ENCODE measurements around the gene VPS37C. TPM values are rescaled to one million over a fixed set of nuclear protein-coding genes. Genes with fewer than 3 reads are reported as not detected.

VPS37C gene
- total RNA-seq, 1 donor from 2014 or later = 30.2 TPM

GRCh38 chr11:61164606-61165424, 3.6 kb upstream of the VPS37C start:
- intact Hi-C loops (cut with DNase I) = no loop called here
- no peak for ATAC-seq
- Histone ChIP-seq H3K27me3 (no peaks in the 10 kb centered on the region), H3K27ac (peak overlapping the region; percentile 55), H3K4me1 (peaks cover 7% of the 10 kb centered on the region), H3K36me3 (no peaks in the 10 kb centered on the region), H3K4me3 (no peak overlapping the region), H3K9me3 (no peaks in the 10 kb centered on the region)
- no peak for TF ChIP-seq CTCF (IDR thresholded peaks at IDR 0.05)
- no peak for DNase-seq

- Histone ChIP-seq H3K36me3 (no peaks in the 10 kb centered on the region), H3K27me3 (no peaks in the 10 kb centered on the region), H3K4me1 (peaks cover 13% of the 10 kb centered on the region), H3K27ac (peak overlapping the region; percentile 55), H3K9me3 (no peaks in the 10 kb centered on the region), H3K4me3 (no peak overlapping the region)
- intact Hi-C loops (cut with DNase I) = no loop called here
- ATAC-seq = peak; percentile 15
- no peak for DNase-seq
- no peak for TF ChIP-seq CTCF (IDR thresholded peaks at IDR 0.05)
These were observed 2.7 kb upstream of the VPS37C start for GRCh38 chr11:61163714-61164605.

- Histone ChIP-seq H3K27ac (peak overlapping the region; percentile 48), H3K9me3 (no peaks in the 10 kb centered on the region), H3K4me1 (peaks cover 21% of the 10 kb centered on the region), H3K36me3 (no peaks in the 10 kb centered on the region), H3K27me3 (no peaks in the 10 kb centered on the region), H3K4me3 (no peak overlapping the region)
- intact Hi-C loops (cut with DNase I) = no loop called here
- DNase-seq (no peak), ATAC-seq (no peak)
- TF ChIP-seq CTCF (IDR thresholded peaks at IDR 0.05) = no peak
These were observed 1.8 kb upstream of the VPS37C start for GRCh38 chr11:61163021-61163420.

GRCh38 chr11:61162092-61162941, 1.1 kb upstream of the VPS37C start:
- DNase-seq (no peak), ATAC-seq (no peak)
- H3K27ac ChIP-seq = peak overlapping the region; percentile 96
- no peaks in the 10 kb centered on the region for H3K9me3 ChIP-seq
- H3K4me3 ChIP-seq = peak overlapping the region; percentile 77
- no peaks in the 10 kb centered on the region for H3K36me3 ChIP-seq
- intact Hi-C loops (cut with DNase I) = no loop called here
- H3K27me3 ChIP-seq = no peaks in the 10 kb centered on the region
- peaks cover 21% of the 10 kb centered on the region for H3K4me1 ChIP-seq
- TF ChIP-seq CTCF (IDR thresholded peaks at IDR 0.05) = no peak

GRCh38 chr11:61160487-61161189, 588 bp downstream of the VPS37C start:
- no peak for TF ChIP-seq CTCF (IDR thresholded peaks at IDR 0.05)
- H3K4me3 ChIP-seq = peak overlapping the region; percentile 77
- H3K4me1 ChIP-seq = peaks cover 21% of the 10 kb centered on the region
- no peaks in the 10 kb centered on the region for H3K27me3 ChIP-seq
- intact Hi-C loops (cut with DNase I) = no loop called here
- H3K27ac ChIP-seq = peak overlapping the region; percentile 96
- ATAC-seq (no peak), DNase-seq (no peak)
- no peaks in the 10 kb centered on the region for H3K9me3 ChIP-seq
- H3K36me3 ChIP-seq = no peaks in the 10 kb centered on the region

Measured in upper lobe of right lung (tissue), 1 donor.